ENCODE measurements around the gene CEP152. TPM values are rescaled to one million over a fixed set of nuclear protein-coding genes. Genes with fewer than 3 reads are reported as not detected.

Gene CEP152
- total RNA-seq, 1 experiment from 2014 or later: 13.9 TPM

DNA sequence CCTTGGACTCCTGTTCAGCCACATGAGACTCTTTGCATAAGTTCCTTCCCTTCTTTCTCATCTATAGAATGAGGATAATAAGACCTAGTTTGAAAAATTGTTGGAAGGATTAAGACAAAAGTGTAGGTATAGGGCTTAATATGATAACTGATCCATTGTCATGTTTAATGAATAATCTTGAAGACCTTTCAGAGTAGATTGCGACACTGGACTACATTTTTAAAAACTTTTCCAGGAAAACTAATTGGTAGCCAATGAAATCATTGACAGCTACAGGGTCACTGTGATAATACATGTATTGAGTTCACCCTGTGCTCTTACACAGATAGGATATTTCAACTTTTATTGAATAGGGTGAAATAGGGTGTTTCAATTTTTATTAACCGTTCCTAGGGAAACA lies 86.9 kb downstream of the CEP152 start:
- H3K4me3 ChIP-seq (ENCODE audit: low read depth in 2 of 2, low read length in 2 of 2): no peak overlapping the region
- ATAC-seq: no peak
- CTCF ChIA-PET: no interaction called here
- no peaks in the 10 kb centered on the region for H3K4me1 ChIP-seq (ENCODE audit: control insufficient read depth, insufficient read depth, low read length)
- POLR2A ChIA-PET: no interaction called here
- H3K27ac ChIP-seq (ENCODE audit: low read length): no peak overlapping the region
- TF ChIP-seq, protein P1, sequence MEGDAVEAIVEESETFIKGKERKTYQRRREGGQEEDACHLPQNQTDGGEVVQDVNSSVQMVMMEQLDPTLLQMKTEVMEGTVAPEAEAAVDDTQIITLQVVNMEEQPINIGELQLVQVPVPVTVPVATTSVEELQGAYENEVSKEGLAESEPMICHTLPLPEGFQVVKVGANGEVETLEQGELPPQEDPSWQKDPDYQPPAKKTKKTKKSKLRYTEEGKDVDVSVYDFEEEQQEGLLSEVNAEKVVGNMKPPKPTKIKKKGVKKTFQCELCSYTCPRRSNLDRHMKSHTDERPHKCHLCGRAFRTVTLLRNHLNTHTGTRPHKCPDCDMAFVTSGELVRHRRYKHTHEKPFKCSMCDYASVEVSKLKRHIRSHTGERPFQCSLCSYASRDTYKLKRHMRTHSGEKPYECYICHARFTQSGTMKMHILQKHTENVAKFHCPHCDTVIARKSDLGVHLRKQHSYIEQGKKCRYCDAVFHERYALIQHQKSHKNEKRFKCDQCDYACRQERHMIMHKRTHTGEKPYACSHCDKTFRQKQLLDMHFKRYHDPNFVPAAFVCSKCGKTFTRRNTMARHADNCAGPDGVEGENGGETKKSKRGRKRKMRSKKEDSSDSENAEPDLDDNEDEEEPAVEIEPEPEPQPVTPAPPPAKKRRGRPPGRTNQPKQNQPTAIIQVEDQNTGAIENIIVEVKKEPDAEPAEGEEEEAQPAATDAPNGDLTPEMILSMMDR (IDR thresholded peaks at IDR 0.05): no peak
- TF ChIP-seq, protein P2, sequence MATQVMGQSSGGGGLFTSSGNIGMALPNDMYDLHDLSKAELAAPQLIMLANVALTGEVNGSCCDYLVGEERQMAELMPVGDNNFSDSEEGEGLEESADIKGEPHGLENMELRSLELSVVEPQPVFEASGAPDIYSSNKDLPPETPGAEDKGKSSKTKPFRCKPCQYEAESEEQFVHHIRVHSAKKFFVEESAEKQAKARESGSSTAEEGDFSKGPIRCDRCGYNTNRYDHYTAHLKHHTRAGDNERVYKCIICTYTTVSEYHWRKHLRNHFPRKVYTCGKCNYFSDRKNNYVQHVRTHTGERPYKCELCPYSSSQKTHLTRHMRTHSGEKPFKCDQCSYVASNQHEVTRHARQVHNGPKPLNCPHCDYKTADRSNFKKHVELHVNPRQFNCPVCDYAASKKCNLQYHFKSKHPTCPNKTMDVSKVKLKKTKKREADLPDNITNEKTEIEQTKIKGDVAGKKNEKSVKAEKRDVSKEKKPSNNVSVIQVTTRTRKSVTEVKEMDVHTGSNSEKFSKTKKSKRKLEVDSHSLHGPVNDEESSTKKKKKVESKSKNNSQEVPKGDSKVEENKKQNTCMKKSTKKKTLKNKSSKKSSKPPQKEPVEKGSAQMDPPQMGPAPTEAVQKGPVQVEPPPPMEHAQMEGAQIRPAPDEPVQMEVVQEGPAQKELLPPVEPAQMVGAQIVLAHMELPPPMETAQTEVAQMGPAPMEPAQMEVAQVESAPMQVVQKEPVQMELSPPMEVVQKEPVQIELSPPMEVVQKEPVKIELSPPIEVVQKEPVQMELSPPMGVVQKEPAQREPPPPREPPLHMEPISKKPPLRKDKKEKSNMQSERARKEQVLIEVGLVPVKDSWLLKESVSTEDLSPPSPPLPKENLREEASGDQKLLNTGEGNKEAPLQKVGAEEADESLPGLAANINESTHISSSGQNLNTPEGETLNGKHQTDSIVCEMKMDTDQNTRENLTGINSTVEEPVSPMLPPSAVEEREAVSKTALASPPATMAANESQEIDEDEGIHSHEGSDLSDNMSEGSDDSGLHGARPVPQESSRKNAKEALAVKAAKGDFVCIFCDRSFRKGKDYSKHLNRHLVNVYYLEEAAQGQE (IDR thresholded peaks at IDR 0.05; ENCODE audit: insufficient read depth in 1 of 2, low read depth in 2 of 2, low read length in 1 of 2): no peak
- TF ChIP-seq SIN3A (IDR thresholded peaks at IDR 0.05; ENCODE audit: borderline replicate concordance, insufficient read depth, low read depth, low read length) (no peak), TCF7L2 (IDR thresholded peaks at IDR 0.05; ENCODE audit: low read depth, low read length) (no peak), POLR2AphosphoS5 (IDR thresholded peaks at IDR 0.05; ENCODE audit: low read depth, low read length) (no peak)
- H3K36me3 ChIP-seq (ENCODE audit: control insufficient read depth, insufficient read depth, low read length): no peaks in the 10 kb centered on the region
- no peaks in the 10 kb centered on the region for H3K27me3 ChIP-seq (ENCODE audit: control insufficient read depth, insufficient read depth, low read length)
- no TSS peak for BruUV-seq (replicated peaks)
- DNase-seq (ENCODE audit: low read depth, low spot score): no peak
- H3K9me3 ChIP-seq (ENCODE audit: control insufficient read depth, insufficient read depth, low read depth, low read length): no peaks in the 10 kb centered on the region
- in situ Hi-C loops (cut with HindIII; ENCODE audit: low pct_unique_long_range_greater_than_20kb, low sequenced_read_pairs) (no loop called here), intact Hi-C loops (cut with micrococcal nuclease; ENCODE audit: unreplicated experiment) (no loop called here)

DNA sequence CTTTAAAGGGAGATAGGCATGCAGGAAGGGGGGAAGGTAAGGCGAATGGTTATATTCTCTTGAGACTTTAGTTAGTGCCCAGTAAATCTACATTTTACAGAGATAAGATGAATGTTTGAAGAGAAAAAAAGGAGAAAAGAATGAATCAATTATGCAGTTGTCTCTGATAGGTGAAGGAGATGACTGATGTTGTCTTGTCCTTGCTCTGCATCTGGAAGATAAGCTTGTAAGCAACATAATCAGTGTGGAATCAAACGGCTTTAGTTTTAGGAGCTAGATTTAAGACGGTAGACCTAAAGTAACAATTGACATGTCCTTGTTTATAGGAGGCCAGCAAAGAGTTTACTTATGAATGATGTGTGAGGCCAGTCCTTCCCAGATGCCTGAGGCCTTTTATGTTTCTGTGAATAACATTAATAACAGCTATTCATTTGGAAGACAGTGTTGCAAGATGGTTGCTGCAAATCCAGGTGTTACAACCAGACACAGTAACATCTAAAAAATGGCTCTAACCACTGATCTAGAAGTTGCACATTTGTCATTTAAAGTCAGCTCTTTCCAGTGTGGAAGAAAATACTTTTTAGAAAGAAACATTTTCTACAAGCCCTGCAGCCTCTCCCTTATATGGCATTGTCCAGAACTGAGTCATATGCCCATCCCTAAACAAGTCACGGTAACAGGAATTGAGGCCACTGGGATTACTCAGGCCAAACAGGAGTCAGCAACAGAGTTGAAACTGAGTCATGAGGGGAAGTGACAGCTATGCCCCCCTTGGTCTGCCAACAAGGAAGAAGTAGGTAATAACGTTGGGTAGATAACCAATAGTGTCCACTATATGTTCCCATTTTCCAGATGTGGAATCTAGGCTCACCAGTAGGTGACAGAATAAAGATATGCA lies 87.9 kb downstream of the CEP152 start:
- no peak overlapping the region for H3K27ac ChIP-seq (ENCODE audit: low read length)
- intact Hi-C loops (cut with micrococcal nuclease; ENCODE audit: unreplicated experiment): no loop called here
- 0 out of 2 replicates have a peak, but pooled peaks have one; percentile 45 for ATAC-seq

More for the DNA sequence above, 87.9 kb downstream of the CEP152 start:
- DNase-seq (ENCODE audit: low read depth, low spot score): no peak
- in situ Hi-C loops (cut with HindIII; ENCODE audit: low pct_unique_long_range_greater_than_20kb, low sequenced_read_pairs): no loop called here
- Histone ChIP-seq H3K4me3 (ENCODE audit: low read depth in 2 of 2, low read length in 2 of 2) (no peak overlapping the region), H3K9me3 (ENCODE audit: control insufficient read depth, insufficient read depth, low read depth, low read length) (no peaks in the 10 kb centered on the region), H3K36me3 (ENCODE audit: control insufficient read depth, insufficient read depth, low read length) (no peaks in the 10 kb centered on the region), H3K4me1 (ENCODE audit: control insufficient read depth, insufficient read depth, low read length) (no peaks in the 10 kb centered on the region), H3K27me3 (ENCODE audit: control insufficient read depth, insufficient read depth, low read length) (no peaks in the 10 kb centered on the region)
- BruUV-seq (replicated peaks): no TSS peak
- CTCF ChIA-PET: no interaction called here
- no peak for TF ChIP-seq POLR2AphosphoS5 (IDR thresholded peaks at IDR 0.05; ENCODE audit: low read depth, low read length)
- TF ChIP-seq, protein P1 (IDR thresholded peaks at IDR 0.05): no peak
- TF ChIP-seq, protein P2 (IDR thresholded peaks at IDR 0.05; ENCODE audit: insufficient read depth in 1 of 2, low read depth in 2 of 2, low read length in 1 of 2): no peak
- no peak for TF ChIP-seq TCF7L2 (IDR thresholded peaks at IDR 0.05; ENCODE audit: low read depth, low read length)
- TF ChIP-seq SIN3A (IDR thresholded peaks at IDR 0.05; ENCODE audit: borderline replicate concordance, insufficient read depth, low read depth, low read length): no peak
- POLR2A ChIA-PET: no interaction called here
